Hypothalamus (tissue), 51 donors: ENCODE results near the gene PLA2G4D.

ENCODE experiments used
- DNase-seq, 51 donors: peaks; one replicate each; lab custom pipeline; 2025; lab: John Stamatoyannopoulos, UW

Gene PLA2G4D

GRCh38 chr15:42034628-42035434 is 59.5 kb downstream of the PLA2G4D start:
- DNase-seq, result no peak

- no peak for DNase-seq
Observed at GRCh38 chr15:42033214-42033873, 61.0 kb downstream of the PLA2G4D start.

- DNase-seq, result no peak
Observed at GRCh38 chr15:42032376-42033213, 61.8 kb downstream of the PLA2G4D start.

GRCh38 chr15:42031198-42031915 is 63.0 kb downstream of the PLA2G4D start:
- DNase-seq, result no peak

- DNase-seq, result no peak
Observed at GRCh38 chr15:42027521-42027920, 66.8 kb downstream of the PLA2G4D start.

- no peak for DNase-seq
Observed at GRCh38 chr15:42024303-42024702, 70.1 kb downstream of the PLA2G4D start.

GRCh38 chr15:42021593-42021992 is 72.8 kb downstream of the PLA2G4D start:
- no peak for DNase-seq

GRCh38 chr15:42020713-42021273 is 73.6 kb downstream of the PLA2G4D start, which contains the start of gene PLA2G4E:
Gene PLA2G4E (minus strand): TSS chr15:42021042. CDS start chr15:42021030, 12 bp downstream.
- no peak for DNase-seq

GRCh38 chr15:42018306-42019224 is 75.8 kb downstream of the PLA2G4D start:
- DNase-seq, result no peak
